Esophagus squamous epithelium (tissue), 4 donors: ENCODE data around the gene ATP1B3.

Source experiments
- CTCF ChIP-seq, 6 experiments: fragments of 450-650 bp in 4 of 6; fragments of 200-600 bp in 2 of 6; sonication (generic) in 2 of 6; IDR thresholded peaks; one replicate each; pipeline ENCODE4 v1.5.1; 2016 to 2019; ENCODE audit warnings: antibody characterized with exemption in 6 of 6, mild to moderate bottlenecking in 4 of 6, moderate library complexity in 4 of 6
- POLR2A ChIP-seq, 4 donors: fragments of 450-650 bp; IDR thresholded peaks; one replicate each; pipeline ENCODE4 v1.6.1; 2017; ENCODE audit warnings: antibody characterized with exemption in 4 of 4, mild to moderate bottlenecking in 4 of 4, moderate library complexity in 3 of 4

GRCh38 chr3:141949972-141950371 lies 73.5 kb downstream of the ATP1B3 start:
- TF ChIP-seq CTCF (IDR thresholded peaks at IDR 0.05) (no peak), POLR2A (IDR thresholded peaks at IDR 0.05) (no peak)
